Measurements from ENCODE around the gene SSH2.
"Not testable (repeated sequence)": the region's sequence is repeated elsewhere in the genome, so short reads cannot be mapped to it uniquely, and the experiment has no call there.

SSH2 gene

GRCh38 chr17:29870836-29871465 is 59.1 kb downstream of the SSH2 start:
- no peak for DNase-seq

- DNase-seq = no peak
These were observed 62.3 kb downstream of the SSH2 start for GRCh38 chr17:29867643-29868181.

GRCh38 chr17:29866746-29867404 is 63.2 kb downstream of the SSH2 start:
- no peak for DNase-seq

- no peak for DNase-seq
These were observed 65.4 kb downstream of the SSH2 start for GRCh38 chr17:29864615-29865014.

DNA sequence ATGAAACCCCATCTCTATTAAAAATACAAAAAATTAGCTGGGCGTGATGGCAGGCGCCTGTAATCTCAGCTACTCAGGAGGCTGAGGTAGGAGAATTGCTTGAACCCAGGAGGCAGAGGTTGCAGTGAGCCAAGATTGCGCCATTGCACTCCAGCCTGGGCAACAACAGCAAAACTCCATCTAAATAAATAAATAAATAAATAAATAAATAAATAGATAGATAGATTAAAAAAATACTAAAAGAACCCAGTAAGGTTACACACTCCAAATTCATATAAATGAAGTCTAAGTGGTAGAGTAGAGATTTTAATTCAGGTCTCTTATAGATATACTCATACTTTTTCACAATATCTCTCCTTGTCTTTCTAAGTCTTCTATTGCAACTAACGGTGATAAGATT is 65.9 kb downstream of the SSH2 start:
- not testable (repeated sequence) for DNase-seq

DNA sequence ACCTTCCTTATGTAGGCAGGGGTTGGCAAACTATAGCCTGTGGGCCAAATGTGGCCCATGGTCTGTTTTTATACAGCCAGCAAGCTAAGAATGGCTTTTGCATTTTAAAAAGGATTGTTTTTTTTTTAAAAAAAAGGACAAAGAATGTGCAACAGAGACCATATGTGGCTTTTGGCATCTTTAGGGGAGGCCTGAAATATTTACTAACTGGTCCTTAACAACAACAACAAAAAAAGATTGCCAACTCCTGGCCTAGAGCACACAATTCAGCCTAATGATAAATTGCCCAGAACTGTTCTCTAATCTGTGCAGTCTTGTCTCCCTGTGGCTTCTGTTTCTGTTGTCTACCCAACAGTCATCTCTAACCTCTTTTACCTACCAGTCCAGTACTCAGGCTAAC is 67.1 kb downstream of the SSH2 start:
- DNase-seq = no peak

GRCh38 chr17:29862127-29862526 is 67.9 kb downstream of the SSH2 start:
- no peak for DNase-seq

DNA sequence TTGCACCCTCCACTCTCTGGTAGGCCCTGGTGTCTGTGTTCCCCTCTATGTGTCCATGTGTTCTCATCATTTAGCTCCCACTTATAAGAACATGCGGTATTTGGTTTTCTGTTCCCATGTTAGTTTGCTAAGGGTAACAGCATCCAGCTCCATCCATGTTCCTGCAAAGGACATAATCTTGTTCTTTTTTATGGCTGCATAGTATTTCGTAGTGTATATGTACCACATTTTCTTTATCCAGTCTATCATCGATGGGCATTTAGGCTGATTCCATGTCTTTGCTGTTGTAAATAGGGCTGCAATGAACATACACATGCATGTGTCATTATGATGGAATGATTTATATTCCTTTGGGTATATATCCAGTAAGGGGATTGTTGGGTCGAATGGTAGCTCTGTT is 70.6 kb downstream of the SSH2 start:
- DNase-seq = not testable (repeated sequence)

DNA sequence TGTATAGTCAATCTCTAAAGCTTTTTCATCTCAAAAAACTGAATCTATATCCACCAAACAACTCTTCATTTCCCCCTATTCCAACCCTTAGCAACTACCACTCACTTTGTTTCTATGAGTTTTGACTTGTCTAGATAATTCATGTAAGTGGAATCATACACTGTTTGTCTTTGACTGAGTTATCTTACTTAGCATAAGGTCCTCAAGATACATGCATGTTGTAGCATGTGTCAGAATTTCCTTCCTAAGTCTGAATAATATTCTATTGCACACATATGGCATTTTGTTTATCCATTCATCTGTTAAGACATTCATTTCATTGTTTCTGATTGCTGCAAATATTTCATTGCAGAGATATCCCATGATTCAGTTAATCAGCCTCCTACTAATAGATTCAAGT is 72.2 kb downstream of the SSH2 start:
- no peak for DNase-seq

- DNase-seq = not testable (repeated sequence)
These were observed 72.9 kb downstream of the SSH2 start for GRCh38 chr17:29857105-29857504.

DNA sequence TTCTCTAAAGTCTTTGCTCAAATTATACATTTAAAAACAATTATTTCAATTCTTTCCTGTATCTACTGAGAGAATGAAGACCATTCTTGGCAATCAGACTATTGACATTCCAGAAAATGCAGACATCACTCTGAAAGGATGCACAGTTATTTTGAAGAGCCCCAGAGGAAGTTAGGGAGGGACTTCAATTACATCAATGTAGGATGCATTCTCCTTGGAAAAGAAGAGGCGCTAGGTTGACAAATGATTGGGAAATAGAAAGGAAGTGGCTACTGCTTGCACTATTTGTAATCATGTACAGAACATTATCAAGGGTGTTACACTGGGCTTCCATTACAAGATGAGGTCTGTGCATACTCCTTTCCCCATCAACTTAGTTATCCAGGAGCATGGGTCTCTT is 74.3 kb downstream of the SSH2 start:
- DNase-seq = no peak

DNA sequence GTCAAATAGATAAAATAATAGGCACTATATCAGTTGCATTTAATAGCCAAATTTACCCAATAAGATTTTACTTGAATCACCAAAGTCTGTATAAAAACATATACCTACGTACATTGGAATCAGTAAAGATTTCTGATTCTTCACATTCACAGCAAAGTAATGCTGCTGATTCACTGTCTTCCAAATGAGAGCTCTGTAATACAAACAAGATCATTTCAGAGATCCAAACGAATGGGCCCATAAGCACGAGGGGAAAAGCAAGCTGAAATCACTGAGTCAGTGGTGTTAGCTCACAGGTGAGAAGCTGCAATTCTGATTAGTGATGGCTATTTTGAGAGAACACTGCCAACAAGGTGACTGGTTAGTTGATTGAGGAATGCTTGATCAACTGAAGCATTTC is 81.3 kb downstream of the SSH2 start:
- DNase-seq = no peak

DNA sequence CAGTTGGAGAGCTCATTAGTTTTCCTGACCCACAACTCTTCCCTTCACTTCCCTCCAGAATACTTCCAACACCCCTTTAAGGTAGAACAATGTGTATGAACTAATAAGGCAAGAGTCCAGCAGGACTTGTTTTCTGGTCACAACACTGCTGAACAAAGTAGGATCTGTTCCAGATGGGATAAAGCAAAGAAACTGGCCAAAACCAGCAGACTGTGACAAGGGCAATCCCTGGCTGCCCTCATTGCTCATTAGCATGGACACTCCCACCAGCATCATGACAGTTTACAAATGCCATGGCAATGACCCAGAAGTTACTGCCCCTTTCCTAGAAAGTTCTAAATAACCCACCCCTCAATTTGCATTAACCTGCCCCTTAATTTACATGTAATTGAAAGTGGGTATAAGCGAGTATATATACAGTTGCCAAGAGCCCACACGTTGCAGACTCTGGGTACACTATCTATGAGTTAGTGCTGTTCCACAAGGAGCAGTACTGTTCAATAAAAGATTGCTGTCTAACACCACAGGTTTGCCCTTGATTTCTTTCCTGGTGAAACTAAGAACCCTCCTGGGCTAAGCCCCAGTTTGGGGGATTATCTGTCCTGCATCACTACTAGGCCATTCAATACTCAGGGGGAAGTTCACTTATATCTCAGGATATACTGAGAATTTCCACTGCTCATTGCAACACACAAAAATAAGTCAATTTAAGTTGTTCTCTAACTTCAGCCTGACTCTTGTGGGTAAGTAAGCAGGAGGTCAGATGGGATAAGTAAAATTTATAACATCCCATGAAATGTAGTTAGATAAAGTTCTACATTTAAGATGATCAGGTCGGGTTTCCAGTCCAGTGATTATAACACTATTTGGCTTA is 82.3 kb downstream of the SSH2 start:
- DNase-seq = no peak

- no peak for DNase-seq
These were observed 82.9 kb downstream of the SSH2 start for GRCh38 chr17:29847118-29847517.

GRCh38 chr17:29846298-29846697 is 83.7 kb downstream of the SSH2 start:
- no peak for DNase-seq

DNA sequence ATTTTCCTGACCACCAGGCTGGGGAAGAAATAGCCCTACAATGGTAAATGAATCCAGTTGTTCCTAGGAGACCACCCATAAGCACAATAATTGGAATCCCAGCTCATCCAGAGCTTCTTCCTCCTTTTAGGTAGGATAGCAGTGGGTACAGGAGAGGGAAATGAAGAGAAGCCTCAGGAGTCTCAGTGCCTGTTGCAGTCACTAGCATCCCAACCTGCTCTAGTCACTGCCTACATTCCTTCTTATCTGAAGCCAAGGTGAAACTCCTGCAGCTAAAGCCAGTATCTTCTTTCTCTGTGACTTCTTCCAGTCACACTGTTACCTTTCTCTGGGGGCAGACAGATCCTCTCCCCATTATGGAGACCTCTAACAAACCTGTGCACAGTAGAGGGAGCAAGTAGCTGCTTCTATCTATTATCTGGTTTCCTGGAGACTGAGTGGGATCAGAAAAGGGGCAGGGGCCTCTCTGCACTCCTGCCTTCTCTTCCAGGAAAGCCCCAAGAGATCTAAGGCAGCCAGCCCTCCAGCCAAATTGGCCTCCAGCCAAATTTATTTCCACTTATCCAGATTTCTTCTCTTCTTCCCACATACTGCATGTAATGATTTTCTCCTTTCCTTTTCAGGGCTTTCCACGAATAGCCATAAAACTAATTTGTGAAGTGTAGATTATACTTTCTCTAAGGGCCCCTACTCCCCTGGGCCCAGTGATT is 85.5 kb downstream of the SSH2 start:
- DNase-seq = no peak

- DNase-seq = no peak
These were observed 89.1 kb downstream of the SSH2 start for GRCh38 chr17:29840884-29841283.

GRCh38 chr17:29839656-29840055 is 90.4 kb downstream of the SSH2 start:
- no peak for DNase-seq

DNA sequence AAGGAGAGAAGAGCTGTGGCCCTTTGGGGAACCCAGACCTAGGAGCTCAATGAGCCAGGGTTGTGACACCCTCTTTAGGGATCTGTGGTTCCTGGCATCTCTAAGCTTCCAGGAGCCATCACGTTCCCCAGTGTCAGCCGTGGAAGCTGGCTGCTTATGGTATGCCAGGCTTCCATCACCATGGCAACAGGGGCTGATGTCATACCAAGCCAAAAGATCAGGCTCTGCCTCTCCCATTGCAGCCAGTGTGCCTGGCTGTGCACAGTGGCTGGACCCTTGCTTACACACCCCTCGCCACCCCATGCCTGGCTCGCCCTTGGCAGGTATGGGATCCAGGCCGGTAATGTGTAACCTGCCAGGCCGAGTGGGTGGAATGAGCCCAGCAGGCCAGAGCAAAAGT is 91.1 kb downstream of the SSH2 start:
- DNase-seq = no peak

GRCh38 chr17:29837531-29837930 is 92.5 kb downstream of the SSH2 start:
- no peak for DNase-seq

- DNase-seq = no peak
These were observed 93.4 kb downstream of the SSH2 start for GRCh38 chr17:29836643-29837042.

DNA sequence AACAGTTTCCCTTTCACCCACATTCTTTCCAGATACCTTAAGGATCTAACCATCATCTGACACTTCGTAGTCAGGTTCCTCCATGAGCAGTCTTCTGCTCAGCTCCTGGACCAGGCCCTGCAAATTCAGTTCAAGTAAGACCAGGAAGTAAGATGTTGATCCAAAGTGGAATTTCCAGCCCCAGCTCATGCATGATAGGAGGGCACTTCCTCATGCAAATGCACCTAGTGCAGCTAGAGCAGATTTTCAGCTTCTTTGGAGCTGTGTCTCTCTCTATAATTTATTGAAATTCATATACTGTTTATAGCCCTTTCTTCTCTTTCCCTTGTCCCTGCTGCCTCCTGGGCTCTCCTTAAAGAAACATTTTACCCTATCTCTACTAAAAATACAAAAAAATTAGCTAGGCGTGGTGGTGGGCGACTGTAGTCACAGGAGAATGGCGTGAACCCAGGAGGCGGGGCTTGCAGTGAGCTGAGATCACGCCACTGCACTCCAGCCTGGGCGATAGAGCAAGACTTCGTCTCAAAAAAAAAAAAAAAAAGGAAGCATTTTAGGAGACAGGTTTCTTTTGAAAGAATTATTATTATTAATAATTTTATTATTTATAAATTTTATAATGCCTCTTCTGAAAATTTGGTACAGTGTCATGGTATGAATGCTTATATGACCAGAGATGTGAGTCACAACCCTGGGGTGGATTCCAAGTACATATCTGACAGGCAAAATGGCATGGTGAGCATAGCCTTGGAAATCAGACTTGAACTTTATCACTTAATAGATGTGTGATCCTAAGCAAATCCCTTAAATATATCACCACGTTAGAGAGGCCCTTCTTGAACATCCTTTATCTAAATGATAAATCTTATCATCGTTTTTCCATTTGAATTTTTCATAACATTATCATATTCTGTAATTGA is 94.3 kb downstream of the SSH2 start:
- no peak for DNase-seq
